ENCODE data around the gene CEMP1.

CEMP1 gene

GRCh38 chr16:2501946-2502895, 29.0 kb downstream of the CEMP1 start:
- TF ChIP-seq FOXP2 (optimal IDR thresholded peaks at IDR 0.05; ENCODE audit: borderline replicate concordance, extremely low read depth, extremely low read length, insufficient read depth) (no peak), SIN3A (IDR thresholded peaks at IDR 0.05; ENCODE audit: borderline replicate concordance, insufficient read depth, low read length) (no peak), POLR2AphosphoS5 (IDR thresholded peaks at IDR 0.05; ENCODE audit: low read depth, low read length) (no peak), TAF1 (IDR thresholded peaks at IDR 0.05; ENCODE audit: borderline replicate concordance, insufficient read depth, low read length) (no peak)
- TF ChIP-seq, protein P1, sequence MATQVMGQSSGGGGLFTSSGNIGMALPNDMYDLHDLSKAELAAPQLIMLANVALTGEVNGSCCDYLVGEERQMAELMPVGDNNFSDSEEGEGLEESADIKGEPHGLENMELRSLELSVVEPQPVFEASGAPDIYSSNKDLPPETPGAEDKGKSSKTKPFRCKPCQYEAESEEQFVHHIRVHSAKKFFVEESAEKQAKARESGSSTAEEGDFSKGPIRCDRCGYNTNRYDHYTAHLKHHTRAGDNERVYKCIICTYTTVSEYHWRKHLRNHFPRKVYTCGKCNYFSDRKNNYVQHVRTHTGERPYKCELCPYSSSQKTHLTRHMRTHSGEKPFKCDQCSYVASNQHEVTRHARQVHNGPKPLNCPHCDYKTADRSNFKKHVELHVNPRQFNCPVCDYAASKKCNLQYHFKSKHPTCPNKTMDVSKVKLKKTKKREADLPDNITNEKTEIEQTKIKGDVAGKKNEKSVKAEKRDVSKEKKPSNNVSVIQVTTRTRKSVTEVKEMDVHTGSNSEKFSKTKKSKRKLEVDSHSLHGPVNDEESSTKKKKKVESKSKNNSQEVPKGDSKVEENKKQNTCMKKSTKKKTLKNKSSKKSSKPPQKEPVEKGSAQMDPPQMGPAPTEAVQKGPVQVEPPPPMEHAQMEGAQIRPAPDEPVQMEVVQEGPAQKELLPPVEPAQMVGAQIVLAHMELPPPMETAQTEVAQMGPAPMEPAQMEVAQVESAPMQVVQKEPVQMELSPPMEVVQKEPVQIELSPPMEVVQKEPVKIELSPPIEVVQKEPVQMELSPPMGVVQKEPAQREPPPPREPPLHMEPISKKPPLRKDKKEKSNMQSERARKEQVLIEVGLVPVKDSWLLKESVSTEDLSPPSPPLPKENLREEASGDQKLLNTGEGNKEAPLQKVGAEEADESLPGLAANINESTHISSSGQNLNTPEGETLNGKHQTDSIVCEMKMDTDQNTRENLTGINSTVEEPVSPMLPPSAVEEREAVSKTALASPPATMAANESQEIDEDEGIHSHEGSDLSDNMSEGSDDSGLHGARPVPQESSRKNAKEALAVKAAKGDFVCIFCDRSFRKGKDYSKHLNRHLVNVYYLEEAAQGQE (IDR thresholded peaks at IDR 0.05; ENCODE audit: insufficient read depth in 1 of 2, low read depth in 2 of 2, low read length in 2 of 2) = no peak

GRCh38 chr16:2500918-2501750, 30.1 kb downstream of the CEMP1 start:
- TF ChIP-seq, protein P1 (IDR thresholded peaks at IDR 0.05; ENCODE audit: insufficient read depth in 1 of 2, low read depth in 2 of 2, low read length in 2 of 2) = no peak
- TF ChIP-seq POLR2AphosphoS5 (IDR thresholded peaks at IDR 0.05; ENCODE audit: low read depth, low read length) (no peak), SIN3A (IDR thresholded peaks at IDR 0.05; ENCODE audit: borderline replicate concordance, insufficient read depth, low read length) (no peak), TAF1 (IDR thresholded peaks at IDR 0.05; ENCODE audit: borderline replicate concordance, insufficient read depth, low read length) (no peak), FOXP2 (optimal IDR thresholded peaks at IDR 0.05; ENCODE audit: borderline replicate concordance, extremely low read depth, extremely low read length, insufficient read depth) (peak; percentile 61)

DNA sequence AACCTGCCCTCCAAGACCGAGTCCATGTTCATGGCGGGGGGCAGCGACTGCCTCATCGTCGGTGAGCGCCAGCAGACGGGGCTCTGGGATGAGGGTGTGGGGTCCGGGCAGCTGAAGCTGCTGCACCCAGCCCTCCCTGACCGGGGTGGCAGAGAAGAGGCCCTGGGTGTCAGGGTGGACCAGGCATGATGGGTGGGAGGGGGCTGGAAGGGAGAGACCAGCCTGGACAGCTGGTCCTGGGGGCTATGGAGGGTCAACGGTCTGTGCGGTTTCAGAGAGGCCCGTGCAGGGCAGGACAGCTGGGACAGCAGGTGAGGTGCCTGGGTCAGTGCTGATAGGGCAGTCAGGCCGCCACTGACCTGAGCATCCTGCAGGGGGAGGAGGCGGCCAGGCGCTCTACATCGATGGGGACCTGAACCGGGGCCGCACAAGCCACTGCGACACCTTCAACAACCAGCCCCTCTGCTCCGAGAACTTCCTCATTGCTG, 30.7 kb downstream of the CEMP1 start:
- TF ChIP-seq TAF1 (IDR thresholded peaks at IDR 0.05; ENCODE audit: borderline replicate concordance, insufficient read depth, low read length) = no peak

- TF ChIP-seq POLR2AphosphoS5 (IDR thresholded peaks at IDR 0.05; ENCODE audit: low read depth, low read length) = no peak
- no peak for TF ChIP-seq TAF1 (IDR thresholded peaks at IDR 0.05; ENCODE audit: borderline replicate concordance, insufficient read depth, low read length)
- TF ChIP-seq FOXP2 (optimal IDR thresholded peaks at IDR 0.05; ENCODE audit: borderline replicate concordance, extremely low read depth, extremely low read length, insufficient read depth) = no peak
- TF ChIP-seq, protein P1 (IDR thresholded peaks at IDR 0.05; ENCODE audit: insufficient read depth in 1 of 2, low read depth in 2 of 2, low read length in 2 of 2) = no peak
- TF ChIP-seq SIN3A (IDR thresholded peaks at IDR 0.05; ENCODE audit: borderline replicate concordance, insufficient read depth, low read length) = no peak
Observed at GRCh38 chr16:2499890-2500429, 31.2 kb downstream of the CEMP1 start.

- TF ChIP-seq, protein P1 (IDR thresholded peaks at IDR 0.05; ENCODE audit: insufficient read depth in 1 of 2, low read depth in 2 of 2, low read length in 2 of 2) = no peak
- TF ChIP-seq POLR2AphosphoS5 (IDR thresholded peaks at IDR 0.05; ENCODE audit: low read depth, low read length) (no peak), TAF1 (IDR thresholded peaks at IDR 0.05; ENCODE audit: borderline replicate concordance, insufficient read depth, low read length) (no peak), SIN3A (IDR thresholded peaks at IDR 0.05; ENCODE audit: borderline replicate concordance, insufficient read depth, low read length) (no peak), FOXP2 (optimal IDR thresholded peaks at IDR 0.05; ENCODE audit: borderline replicate concordance, extremely low read depth, extremely low read length, insufficient read depth) (no peak)
Observed at GRCh38 chr16:2499454-2499853, 31.8 kb downstream of the CEMP1 start.
